ENCODE measurements around the gene PLAAT3. TPM values are rescaled to one million over a fixed set of nuclear protein-coding genes. Genes with fewer than 3 reads are reported as not detected.

PLAAT3 gene
- polyA plus RNA-seq, 2 of the 4 experiments (the other 2 are of a cell fraction) = 39.5 to 65.2 TPM

- ATAC-seq (no peak), DNase-seq (ENCODE audit: low read depth in 1 of 2, low spot score in 1 of 2) (no peak), FAIRE-seq (no peak)
- POLR2A ChIA-PET = no interaction called here
- Histone ChIP-seq H3K4me1 (peaks cover 35% of the 10 kb centered on the region), H3K27ac (peak overlapping the region in 1 of 2 experiments; percentile 13; a peak in 1 of 6 replicates), H3K4me2 (0 out of 3 replicates have a peak overlapping the region, but pooled peaks have one; percentile 0), H3K4me3 (no peak overlapping the region), H3K9me3 (no peaks in the 10 kb centered on the region)
- TF ChIP-seq HOXA7 (CRISPR knock-in tag; IDR thresholded peaks at IDR 0.05) (no peak), RFX5 (IDR thresholded peaks at IDR 0.05) (no peak), BCL3 (IDR thresholded peaks at IDR 0.05) (no peak), POLR2AphosphoS2 (conservative IDR thresholded peaks at IDR 0.05; ENCODE audit: low read length) (no peak), NR3C1 (IDR thresholded peaks at IDR 0.05) (no peak), PHF8 (IDR thresholded peaks at IDR 0.05; ENCODE audit: borderline replicate concordance, low read depth) (no peak), ZFP36 (IDR thresholded peaks at IDR 0.05; ENCODE audit: borderline replicate concordance, partially characterized antibody) (no peak)
- 64% methylated on average over 4 of the region's 4 CpGs for WGBS (ENCODE audit: missing lambda C conversion rate)
- CTCF ChIA-PET = interaction anchor here (0.9 to 2.4 kb wide), 6 partner anchors 10 to 130 kb away, joined by 3 to 6 read pairs (median 3); no protein-coding TSS in a partner anchor
These were observed 4.7 kb downstream of the PLAAT3 start for GRCh38 chr11:63609536-63609935.

DNA sequence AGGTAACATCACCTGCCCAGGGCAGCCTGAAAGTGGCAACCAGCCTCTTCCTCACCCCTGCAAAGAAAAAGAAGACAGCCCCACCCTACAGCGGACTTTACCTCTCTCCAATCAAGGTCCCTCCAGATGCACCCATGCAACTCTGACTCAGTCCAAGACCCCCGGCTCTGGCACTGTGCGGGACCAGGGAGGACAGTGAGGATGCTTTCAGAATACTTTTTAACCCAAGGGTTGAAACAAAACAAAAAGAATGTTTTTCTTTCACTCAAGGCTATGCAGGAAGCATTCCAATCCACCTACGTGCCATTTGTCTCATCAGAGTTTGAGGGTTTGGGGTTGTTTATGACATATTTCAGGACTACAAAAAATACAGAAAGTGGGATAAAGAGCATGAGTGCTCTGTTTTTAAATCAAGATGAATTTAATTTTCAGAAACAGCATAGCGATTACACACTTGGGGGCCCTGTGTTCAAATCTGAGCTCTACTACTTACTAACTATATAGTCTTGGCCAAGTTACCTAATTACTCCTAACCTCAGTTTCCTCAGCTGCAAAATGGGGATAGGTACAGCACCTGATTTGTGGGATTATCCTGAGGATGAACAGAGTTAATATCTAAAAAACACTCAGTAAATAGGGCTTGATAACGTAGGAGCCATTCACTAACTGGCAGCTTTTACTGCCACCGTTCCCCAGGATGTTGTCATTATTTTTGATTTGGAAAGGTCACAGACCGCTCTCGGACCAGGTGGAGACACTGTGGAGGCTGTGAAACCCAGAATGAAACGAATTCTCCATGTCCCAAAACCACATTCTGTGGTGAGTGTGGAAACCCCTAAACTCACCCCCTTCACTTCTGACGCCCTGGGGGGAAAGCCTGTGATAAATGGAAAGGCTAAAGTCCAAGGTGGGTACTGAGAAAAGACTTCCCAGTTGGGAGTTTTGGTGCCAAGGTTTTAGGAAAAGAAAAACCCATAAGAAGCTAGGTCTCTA, 5.6 kb downstream of the PLAAT3 start:
- no peak for ATAC-seq
- peaks cover 35% of the 10 kb centered on the region for H3K4me1 ChIP-seq
- no peak for DNase-seq (ENCODE audit: low read depth in 1 of 2, low spot score in 1 of 2)
- ChIA-PET CTCF (interaction anchor here (0.9 to 2.4 kb wide), 4 partner anchors 18 to 129 kb away, joined by 3 to 6 read pairs (median 4); no protein-coding TSS in a partner anchor), POLR2A (no interaction called here)
- H3K27ac ChIP-seq = no peak overlapping the region
- TF ChIP-seq EHF (CRISPR knock-in tag; IDR thresholded peaks at IDR 0.05) (no peak), HOXB5 (CRISPR knock-in tag; IDR thresholded peaks at IDR 0.05) (no peak), TP53 (CRISPR knock-in tag; IDR thresholded peaks at IDR 0.05) (no peak), HOXA7 (CRISPR knock-in tag; IDR thresholded peaks at IDR 0.05) (no peak), BCL3 (IDR thresholded peaks at IDR 0.05) (no peak), HOXB13 (CRISPR knock-in tag; IDR thresholded peaks at IDR 0.05; ENCODE audit: low read depth) (no peak), RARB (CRISPR knock-in tag; IDR thresholded peaks at IDR 0.05) (no peak), MAZ (IDR thresholded peaks at IDR 0.05; ENCODE audit: borderline replicate concordance, low read depth, low read length) (no peak), REST (IDR thresholded peaks at IDR 0.05) (no peak), RNF2 (IDR thresholded peaks at IDR 0.05; ENCODE audit: borderline replicate concordance, low read depth) (no peak), JUNB (IDR thresholded peaks at IDR 0.05) (no peak), CBX2 (IDR thresholded peaks at IDR 0.05; ENCODE audit: borderline replicate concordance, low read depth) (no peak), KDM1A (IDR thresholded peaks at IDR 0.05; ENCODE audit: low read depth) (no peak), ZSCAN20 (CRISPR knock-in tag; IDR thresholded peaks at IDR 0.05) (no peak), CHD4 (IDR thresholded peaks at IDR 0.05; ENCODE audit: borderline replicate concordance) (no peak), SMC3 (IDR thresholded peaks at IDR 0.05) (no peak)
- TF ChIP-seq, protein P1, sequence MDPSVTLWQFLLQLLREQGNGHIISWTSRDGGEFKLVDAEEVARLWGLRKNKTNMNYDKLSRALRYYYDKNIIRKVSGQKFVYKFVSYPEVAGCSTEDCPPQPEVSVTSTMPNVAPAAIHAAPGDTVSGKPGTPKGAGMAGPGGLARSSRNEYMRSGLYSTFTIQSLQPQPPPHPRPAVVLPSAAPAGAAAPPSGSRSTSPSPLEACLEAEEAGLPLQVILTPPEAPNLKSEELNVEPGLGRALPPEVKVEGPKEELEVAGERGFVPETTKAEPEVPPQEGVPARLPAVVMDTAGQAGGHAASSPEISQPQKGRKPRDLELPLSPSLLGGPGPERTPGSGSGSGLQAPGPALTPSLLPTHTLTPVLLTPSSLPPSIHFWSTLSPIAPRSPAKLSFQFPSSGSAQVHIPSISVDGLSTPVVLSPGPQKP (IDR thresholded peaks at IDR 0.05; ENCODE audit: low read depth, low read length) = no peak
- TF ChIP-seq, protein P2, sequence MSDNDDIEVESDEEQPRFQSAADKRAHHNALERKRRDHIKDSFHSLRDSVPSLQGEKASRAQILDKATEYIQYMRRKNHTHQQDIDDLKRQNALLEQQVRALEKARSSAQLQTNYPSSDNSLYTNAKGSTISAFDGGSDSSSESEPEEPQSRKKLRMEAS (IDR thresholded peaks at IDR 0.05) = no peak
- FAIRE-seq = no peak
- H3K9me3 ChIP-seq = no peaks in the 10 kb centered on the region
- no peak overlapping the region for H3K4me3 ChIP-seq
- 0 out of 3 replicates have a peak overlapping the region, but pooled peaks have one; percentile 0 for H3K4me2 ChIP-seq
- WGBS (ENCODE audit: missing lambda C conversion rate) = 75% methylated on average over 11 of the region's 11 CpGs

Data from A549 (cell line).